HepG2 (cell line): ENCODE data around the gene CBX2. TPM values are rescaled to one million over a fixed set of nuclear protein-coding genes. Genes with fewer than 3 reads are reported as not detected.

ENCODE experiments used
- CREB1 ChIP-seq, 2 experiments: fragments of 450-650 bp in 1 of 2; IDR thresholded peaks; 2 replicates each; pipeline ENCODE4 v1.6.1; 2016 to 2017; ENCODE audit warnings: control low read depth in 1 of 2, mild to moderate bottlenecking in 1 of 2, missing compliant biosample characterization in 1 of 2, missing genetic modification characterization in 1 of 2
- GLI4 ChIP-seq: sonication (generic); formaldehyde crosslinking; IDR thresholded peaks from 2 replicates; pipeline ENCODE4 v1.5.1; 2020; ENCODE audit warnings: missing genetic modification reagents, mild to moderate bottlenecking, moderate library complexity, borderline replicate concordance
- KDM1A ChIP-seq: IDR thresholded peaks from 2 replicates; pipeline ENCODE4 v1.6.1; 2016; ENCODE audit warnings: missing compliant biosample characterization
- KLF6 ChIP-seq: IDR thresholded peaks from 2 replicates; pipeline ENCODE4 v1.8.0; 2016; ENCODE audit warnings: missing biosample characterization, missing genetic modification reagents
- ONECUT2 ChIP-seq: sonication (generic); formaldehyde crosslinking; IDR thresholded peaks from 2 replicates; pipeline ENCODE4 v1.4.0; 2020; ENCODE audit warnings: missing genetic modification reagents
- REL ChIP-seq: sonication (generic); formaldehyde crosslinking; conservative IDR thresholded peaks from 2 replicates; pipeline ENCODE4 v1.8.0; 2022; ENCODE audit warnings: mild to moderate bottlenecking, missing genetic modification reagents, moderate library complexity
- SNRNP70 ChIP-seq: fragments of 200-400 bp; formaldehyde crosslinking; IDR thresholded peaks from 2 replicates; pipeline ENCODE4 v1.6.1; 2017; ENCODE audit warnings: mild to moderate bottlenecking, low read depth, low read length, moderate library complexity
- SRSF4 ChIP-seq: fragments of 200-400 bp; formaldehyde crosslinking; IDR thresholded peaks from one replicate; pipeline ENCODE4 v1.6.1; 2018; ENCODE audit warnings: mild to moderate bottlenecking, low read depth, low read length, moderate library complexity; ENCODE audit not compliant: poor library complexity, severe bottlenecking
- ZFP36 ChIP-seq: fragments of 150-350 bp; IDR thresholded peaks from 2 replicates; pipeline ENCODE4 v1.6.1; 2018; ENCODE audit warnings: borderline replicate concordance, low read length, low read depth; ENCODE audit not compliant: partially characterized antibody
- ZNF660 ChIP-seq: sonication (generic); formaldehyde crosslinking; IDR thresholded peaks from 2 replicates; pipeline ENCODE4 v1.5.1; 2020; ENCODE audit warnings: mild to moderate bottlenecking, low read depth, missing genetic modification reagents, borderline replicate concordance
- ZNF792 ChIP-seq: IDR thresholded peaks from 2 replicates; pipeline ENCODE4 v1.6.1; 2016
- ZNF839 ChIP-seq: sonication (generic); formaldehyde crosslinking; IDR thresholded peaks from 2 replicates; pipeline ENCODE4 v1.4.0; 2020; ENCODE audit warnings: missing genetic modification reagents, mild to moderate bottlenecking, borderline replicate concordance
- ZNF891 ChIP-seq: sonication (generic); formaldehyde crosslinking; IDR thresholded peaks from 2 replicates; pipeline ENCODE4 v1.5.0; 2020; ENCODE audit warnings: mild to moderate bottlenecking, missing genetic modification reagents
- polyA plus RNA-seq, 8 experiments: library from polyadenylated mRNA; depleted of rRNA in 3 of 8; stranded (reverse) in 7 of 8; unstranded in 1 of 8; fragments of >200 nt; fragmentation: Illumina TruSeq in 4 of 8; extraction: Trizol in 4 of 8; gene quantifications; 2 replicates each; pipeline versions ENCODE4 v1.2.1 to v1.2.3, GENCODE V29; 2011 to 2016; ENCODE audit warnings: low read depth in 4 of 8, missing spikeins in 1 of 8, mixed read lengths in 1 of 8; ENCODE audit not compliant: insufficient read depth in 1 of 8
- total RNA-seq, 5 experiments: library from RNA; depleted of rRNA; stranded (reverse); fragments of >200 nt; fragmentation: Illumina TruSeq; extraction: Trizol; gene quantifications; 2 replicates each; pipeline ENCODE4 v1.2.3, GENCODE V29; 2016; ENCODE audit warnings: low read depth in 1 of 5
- TF ChIP-seq, protein P1 (sequence below): sonication (generic); formaldehyde crosslinking; IDR thresholded peaks from 2 replicates; pipeline ENCODE4 v1.4.0; 2020; ENCODE audit warnings: missing genetic modification reagents, mild to moderate bottlenecking, borderline replicate concordance
- TF ChIP-seq, protein P2 (sequence below): IDR thresholded peaks from 2 replicates; pipeline ENCODE4 v1.6.1; 2016; ENCODE audit warnings: missing genetic modification reagents, missing compliant biosample characterization
- TF ChIP-seq, protein P3 (sequence below): sonication (generic); formaldehyde crosslinking; IDR thresholded peaks from 2 replicates; pipeline ENCODE4 v1.4.0; 2020; ENCODE audit warnings: missing genetic modification reagents
- TF ChIP-seq, protein P4 (sequence below): sonication (generic); formaldehyde crosslinking; IDR thresholded peaks from 2 replicates; pipeline ENCODE4 v1.4.0; 2020; ENCODE audit warnings: missing genetic modification reagents; ENCODE audit errors: not compliant biosample characterization
- TF ChIP-seq, protein P5 (sequence below): sonication (generic); formaldehyde crosslinking; IDR thresholded peaks from 2 replicates; pipeline ENCODE4 v1.4.0; 2020; ENCODE audit warnings: missing genetic modification reagents, borderline replicate concordance

The CBX2 gene
- total and polyA plus RNA-seq, 2 of the 13 experiments (the other 11 are each of a cell fraction or from before 2014, with no cell fraction given) = 14.5 to 31.1 TPM

DNA sequence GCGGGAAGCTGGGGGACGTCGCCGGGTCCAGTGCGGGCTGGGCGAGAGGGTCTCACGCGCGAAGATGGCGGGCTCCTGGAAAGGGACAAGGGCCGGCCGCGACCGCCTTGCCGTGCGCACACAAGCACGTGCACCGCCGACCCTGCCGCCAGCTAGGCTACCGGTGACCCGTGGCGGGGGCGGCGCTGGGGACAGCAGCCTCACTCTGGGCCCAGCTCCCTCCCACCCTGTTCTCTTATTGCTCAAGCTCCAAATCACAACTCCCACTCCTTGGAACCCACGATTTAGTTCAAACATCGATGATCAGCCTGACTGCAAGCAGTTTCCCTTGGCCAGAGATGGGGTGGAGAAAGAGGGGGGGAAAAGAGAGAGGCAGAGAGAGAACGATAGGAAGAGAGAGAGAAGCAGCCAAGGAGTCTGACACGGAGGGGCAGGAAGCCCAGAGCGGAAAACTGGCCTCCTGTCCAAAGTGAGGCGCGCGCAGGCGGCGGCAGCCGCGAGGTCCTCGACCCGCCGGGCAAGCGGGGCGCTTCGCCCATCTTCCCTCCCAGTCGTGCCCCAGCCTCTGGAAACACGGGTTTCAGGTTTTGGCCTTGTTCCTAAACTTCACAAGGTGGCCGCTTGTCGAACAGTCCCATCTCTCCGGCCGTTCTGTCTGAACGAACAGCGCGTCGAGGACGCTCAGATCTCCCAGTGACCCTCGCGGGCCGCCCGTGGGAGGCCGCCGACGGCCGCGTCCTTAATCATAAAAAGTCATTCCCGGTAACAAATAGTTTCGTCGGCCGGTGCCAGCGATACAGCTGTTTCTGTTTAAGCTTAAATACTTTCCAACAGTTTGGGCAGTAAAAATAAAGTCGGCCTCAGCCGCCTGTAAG is 20.6 kb downstream of the CBX2 start (continued):
- TF ChIP-seq GLI4 (CRISPR knock-in tag) (0 out of 2 replicates have a peak, but pooled peaks have one; percentile 35), ONECUT2 (CRISPR knock-in tag) (no peak), ZNF792 (CRISPR knock-in tag) (no peak), ZFP36 (no peak), SNRNP70 (no peak), SRSF4 (no peak), CREB1 (IDR thresholded peaks at IDR 0.05) (no peak), CREB1 (CRISPR knock-in tag; IDR thresholded peaks at IDR 0.05) (no peak), KLF6 (CRISPR knock-in tag) (no peak), REL (CRISPR knock-in tag) (no peak), ZNF891 (CRISPR knock-in tag) (no peak), ZNF660 (CRISPR knock-in tag) (no peak), ZNF839 (CRISPR knock-in tag) (no peak), KDM1A (no peak)
- TF ChIP-seq, protein P1, sequence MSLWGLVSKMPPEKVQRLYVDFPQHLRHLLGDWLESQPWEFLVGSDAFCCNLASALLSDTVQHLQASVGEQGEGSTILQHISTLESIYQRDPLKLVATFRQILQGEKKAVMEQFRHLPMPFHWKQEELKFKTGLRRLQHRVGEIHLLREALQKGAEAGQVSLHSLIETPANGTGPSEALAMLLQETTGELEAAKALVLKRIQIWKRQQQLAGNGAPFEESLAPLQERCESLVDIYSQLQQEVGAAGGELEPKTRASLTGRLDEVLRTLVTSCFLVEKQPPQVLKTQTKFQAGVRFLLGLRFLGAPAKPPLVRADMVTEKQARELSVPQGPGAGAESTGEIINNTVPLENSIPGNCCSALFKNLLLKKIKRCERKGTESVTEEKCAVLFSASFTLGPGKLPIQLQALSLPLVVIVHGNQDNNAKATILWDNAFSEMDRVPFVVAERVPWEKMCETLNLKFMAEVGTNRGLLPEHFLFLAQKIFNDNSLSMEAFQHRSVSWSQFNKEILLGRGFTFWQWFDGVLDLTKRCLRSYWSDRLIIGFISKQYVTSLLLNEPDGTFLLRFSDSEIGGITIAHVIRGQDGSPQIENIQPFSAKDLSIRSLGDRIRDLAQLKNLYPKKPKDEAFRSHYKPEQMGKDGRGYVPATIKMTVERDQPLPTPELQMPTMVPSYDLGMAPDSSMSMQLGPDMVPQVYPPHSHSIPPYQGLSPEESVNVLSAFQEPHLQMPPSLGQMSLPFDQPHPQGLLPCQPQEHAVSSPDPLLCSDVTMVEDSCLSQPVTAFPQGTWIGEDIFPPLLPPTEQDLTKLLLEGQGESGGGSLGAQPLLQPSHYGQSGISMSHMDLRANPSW (CRISPR knock-in tag) = no peak
- TF ChIP-seq, protein P2, sequence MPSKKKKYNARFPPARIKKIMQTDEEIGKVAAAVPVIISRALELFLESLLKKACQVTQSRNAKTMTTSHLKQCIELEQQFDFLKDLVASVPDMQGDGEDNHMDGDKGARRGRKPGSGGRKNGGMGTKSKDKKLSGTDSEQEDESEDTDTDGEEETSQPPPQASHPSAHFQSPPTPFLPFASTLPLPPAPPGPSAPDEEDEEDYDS (CRISPR knock-in tag) = no peak
- TF ChIP-seq, protein P3, sequence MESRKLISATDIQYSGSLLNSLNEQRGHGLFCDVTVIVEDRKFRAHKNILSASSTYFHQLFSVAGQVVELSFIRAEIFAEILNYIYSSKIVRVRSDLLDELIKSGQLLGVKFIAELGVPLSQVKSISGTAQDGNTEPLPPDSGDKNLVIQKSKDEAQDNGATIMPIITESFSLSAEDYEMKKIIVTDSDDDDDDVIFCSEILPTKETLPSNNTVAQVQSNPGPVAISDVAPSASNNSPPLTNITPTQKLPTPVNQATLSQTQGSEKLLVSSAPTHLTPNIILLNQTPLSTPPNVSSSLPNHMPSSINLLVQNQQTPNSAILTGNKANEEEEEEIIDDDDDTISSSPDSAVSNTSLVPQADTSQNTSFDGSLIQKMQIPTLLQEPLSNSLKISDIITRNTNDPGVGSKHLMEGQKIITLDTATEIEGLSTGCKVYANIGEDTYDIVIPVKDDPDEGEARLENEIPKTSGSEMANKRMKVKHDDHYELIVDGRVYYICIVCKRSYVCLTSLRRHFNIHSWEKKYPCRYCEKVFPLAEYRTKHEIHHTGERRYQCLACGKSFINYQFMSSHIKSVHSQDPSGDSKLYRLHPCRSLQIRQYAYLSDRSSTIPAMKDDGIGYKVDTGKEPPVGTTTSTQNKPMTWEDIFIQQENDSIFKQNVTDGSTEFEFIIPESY (CRISPR knock-in tag) = peak; percentile 71; the same call in 1 of the 2 replicates
- TF ChIP-seq, protein P4, sequence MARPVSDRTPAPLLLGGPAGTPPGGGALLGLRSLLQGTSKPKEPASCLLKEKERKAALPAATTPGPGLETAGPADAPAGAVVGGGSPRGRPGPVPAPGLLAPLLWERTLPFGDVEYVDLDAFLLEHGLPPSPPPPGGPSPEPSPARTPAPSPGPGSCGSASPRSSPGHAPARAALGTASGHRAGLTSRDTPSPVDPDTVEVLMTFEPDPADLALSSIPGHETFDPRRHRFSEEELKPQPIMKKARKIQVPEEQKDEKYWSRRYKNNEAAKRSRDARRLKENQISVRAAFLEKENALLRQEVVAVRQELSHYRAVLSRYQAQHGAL (CRISPR knock-in tag) = peak; percentile 42
- TF ChIP-seq, protein P5, sequence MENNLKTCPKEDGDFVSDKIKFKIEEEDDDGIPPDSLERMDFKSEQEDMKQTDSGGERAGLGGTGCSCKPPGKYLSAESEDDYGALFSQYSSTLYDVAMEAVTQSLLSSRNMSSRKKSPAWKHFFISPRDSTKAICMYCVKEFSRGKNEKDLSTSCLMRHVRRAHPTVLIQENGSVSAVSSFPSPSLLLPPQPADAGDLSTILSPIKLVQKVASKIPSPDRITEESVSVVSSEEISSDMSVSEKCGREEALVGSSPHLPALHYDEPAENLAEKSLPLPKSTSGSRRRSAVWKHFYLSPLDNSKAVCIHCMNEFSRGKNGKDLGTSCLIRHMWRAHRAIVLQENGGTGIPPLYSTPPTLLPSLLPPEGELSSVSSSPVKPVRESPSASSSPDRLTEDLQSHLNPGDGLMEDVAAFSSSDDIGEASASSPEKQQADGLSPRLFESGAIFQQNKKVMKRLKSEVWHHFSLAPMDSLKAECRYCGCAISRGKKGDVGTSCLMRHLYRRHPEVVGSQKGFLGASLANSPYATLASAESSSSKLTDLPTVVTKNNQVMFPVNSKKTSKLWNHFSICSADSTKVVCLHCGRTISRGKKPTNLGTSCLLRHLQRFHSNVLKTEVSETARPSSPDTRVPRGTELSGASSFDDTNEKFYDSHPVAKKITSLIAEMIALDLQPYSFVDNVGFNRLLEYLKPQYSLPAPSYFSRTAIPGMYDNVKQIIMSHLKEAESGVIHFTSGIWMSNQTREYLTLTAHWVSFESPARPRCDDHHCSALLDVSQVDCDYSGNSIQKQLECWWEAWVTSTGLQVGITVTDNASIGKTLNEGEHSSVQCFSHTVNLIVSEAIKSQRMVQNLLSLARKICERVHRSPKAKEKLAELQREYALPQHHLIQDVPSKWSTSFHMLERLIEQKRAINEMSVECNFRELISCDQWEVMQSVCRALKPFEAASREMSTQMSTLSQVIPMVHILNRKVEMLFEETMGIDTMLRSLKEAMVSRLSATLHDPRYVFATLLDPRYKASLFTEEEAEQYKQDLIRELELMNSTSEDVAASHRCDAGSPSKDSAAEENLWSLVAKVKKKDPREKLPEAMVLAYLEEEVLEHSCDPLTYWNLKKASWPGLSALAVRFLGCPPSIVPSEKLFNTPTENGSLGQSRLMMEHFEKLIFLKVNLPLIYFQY (CRISPR knock-in tag) = no peak
